Measurements from ENCODE around the gene TNPO1. TPM values are rescaled to one million over a fixed set of nuclear protein-coding genes. Genes with fewer than 3 reads are reported as not detected.

The TNPO1 gene
- total RNA-seq, 1 experiment from 2014 or later = 70.8 TPM

GRCh38 chr5:72817671-72818266 lies 1.3 kb downstream of the TNPO1 start:
- DNase-seq (ENCODE audit: low spot score) = peak; percentile 9

GRCh38 chr5:72818866-72819534 lies 2.5 kb downstream of the TNPO1 start:
- peak; percentile 75 for DNase-seq (ENCODE audit: low spot score)

- DNase-seq (ENCODE audit: low spot score) = no peak
Observed at GRCh38 chr5:72821776-72822175, 5.3 kb downstream of the TNPO1 start.

- no peak for DNase-seq (ENCODE audit: low spot score)
Observed at GRCh38 chr5:72822944-72823343, 6.5 kb downstream of the TNPO1 start.

DNA sequence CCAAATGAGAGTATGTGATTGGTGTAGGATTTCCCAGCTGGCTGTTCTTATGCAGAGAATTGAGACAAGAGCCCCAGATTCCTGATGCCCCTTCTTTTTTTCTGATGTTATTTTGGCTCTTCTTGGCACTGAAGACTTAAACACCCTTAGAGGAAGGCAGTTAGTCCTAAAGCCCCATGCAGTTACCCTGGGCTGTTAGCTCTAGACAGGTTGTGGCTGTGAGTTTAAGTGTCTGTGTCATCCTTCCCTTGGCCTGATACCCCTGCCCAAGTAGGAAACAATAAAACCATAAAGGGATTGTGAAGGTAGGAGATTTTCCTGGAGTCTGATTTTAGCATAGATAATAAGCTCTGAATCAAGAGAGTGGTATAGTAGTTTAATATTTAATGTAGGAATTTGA lies 13.2 kb downstream of the TNPO1 start:
- DNase-seq (ENCODE audit: low spot score) = no peak

- no peak for DNase-seq (ENCODE audit: low spot score)
Observed at GRCh38 chr5:72830362-72830761, 13.9 kb downstream of the TNPO1 start.

DNA sequence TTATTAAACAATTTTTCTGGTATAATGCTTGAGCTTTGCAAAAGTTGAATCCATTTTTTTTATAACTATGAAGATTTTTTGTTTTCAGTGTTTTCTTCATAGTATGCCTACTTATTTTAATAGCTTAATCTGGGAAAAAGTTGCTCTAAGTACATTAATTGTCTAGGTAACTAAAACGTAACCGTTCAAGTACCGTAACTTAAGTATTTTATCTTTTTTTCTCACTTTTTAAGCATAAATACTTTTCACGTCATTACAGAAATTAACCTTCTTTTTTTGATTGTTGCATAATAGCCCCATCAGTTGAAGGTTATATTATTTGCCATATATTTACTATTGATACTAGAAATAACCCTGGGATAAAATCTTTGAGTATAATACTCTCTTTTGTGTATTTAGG lies 15.2 kb downstream of the TNPO1 start:
- DNase-seq (ENCODE audit: low spot score) = no peak

DNA sequence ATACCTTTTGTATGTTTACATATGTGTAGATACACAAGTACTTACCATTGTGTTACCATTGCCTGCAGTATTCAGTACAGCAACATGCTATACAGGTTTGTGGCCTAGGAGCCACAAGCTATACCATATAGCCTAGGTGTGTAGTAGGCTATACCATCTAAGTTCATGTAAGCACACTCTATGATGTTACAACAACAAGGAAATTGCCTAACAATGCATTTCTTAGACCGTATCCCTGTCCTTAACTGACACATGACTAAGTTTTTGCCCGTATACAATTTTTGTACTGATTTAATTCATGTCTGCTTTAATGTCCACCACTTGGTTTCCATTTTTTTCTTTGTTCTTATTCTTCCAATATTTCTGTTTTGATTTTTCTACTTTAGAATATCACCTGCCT lies 18.5 kb downstream of the TNPO1 start:
- DNase-seq (ENCODE audit: low spot score) = no peak

DNA sequence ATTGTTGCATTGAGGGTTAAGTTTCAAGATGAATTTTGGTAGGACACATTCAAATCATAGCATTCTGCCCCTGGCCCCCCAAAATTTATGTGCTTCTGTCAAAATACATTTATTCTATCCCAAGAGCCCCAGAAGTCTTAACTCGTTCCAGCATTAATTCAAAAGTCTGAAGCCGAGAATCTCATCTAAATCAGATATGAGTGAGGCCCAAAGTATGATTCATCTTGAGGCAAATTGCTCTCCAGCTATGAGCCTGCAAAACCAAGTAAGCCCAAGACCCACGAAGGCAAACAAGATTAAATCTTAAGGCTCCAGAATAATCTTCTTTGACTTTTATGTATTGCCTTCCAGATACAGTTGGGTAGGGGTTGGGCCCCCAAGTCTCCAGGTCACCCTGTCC lies 19.2 kb downstream of the TNPO1 start:
- no peak for DNase-seq (ENCODE audit: low spot score)

GRCh38 chr5:72836810-72837209 lies 20.3 kb downstream of the TNPO1 start:
- no peak for DNase-seq (ENCODE audit: low spot score)

DNA sequence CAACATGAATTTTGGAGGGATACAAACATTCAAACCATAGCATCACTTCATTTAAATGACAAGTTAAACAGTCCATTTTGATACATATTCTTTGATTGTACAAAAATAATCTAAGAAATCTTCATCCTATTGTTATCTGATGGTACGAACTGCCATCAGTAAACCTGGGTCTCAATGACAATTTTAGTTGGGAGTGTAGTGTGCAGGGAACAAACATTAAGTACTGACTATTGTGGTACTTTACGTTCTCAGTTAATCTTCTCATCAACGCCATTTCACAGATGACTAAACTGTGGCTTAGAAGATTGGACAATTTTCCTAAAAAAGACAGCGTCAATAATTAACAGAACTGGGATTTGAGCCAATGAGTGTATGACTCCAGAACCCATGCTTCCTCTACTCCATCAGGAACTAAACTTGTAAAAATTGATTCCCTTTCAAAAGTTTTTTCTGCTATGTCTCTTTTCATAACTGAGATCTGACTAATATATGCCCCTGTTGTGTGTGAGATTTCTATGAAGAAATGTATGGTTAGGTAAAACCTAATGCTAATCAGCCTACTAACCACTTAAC lies 21.1 kb downstream of the TNPO1 start:
- DNase-seq (ENCODE audit: low spot score) = no peak

- no peak for DNase-seq (ENCODE audit: low spot score)
Observed at GRCh38 chr5:72840041-72840440, 23.6 kb downstream of the TNPO1 start.

DNA sequence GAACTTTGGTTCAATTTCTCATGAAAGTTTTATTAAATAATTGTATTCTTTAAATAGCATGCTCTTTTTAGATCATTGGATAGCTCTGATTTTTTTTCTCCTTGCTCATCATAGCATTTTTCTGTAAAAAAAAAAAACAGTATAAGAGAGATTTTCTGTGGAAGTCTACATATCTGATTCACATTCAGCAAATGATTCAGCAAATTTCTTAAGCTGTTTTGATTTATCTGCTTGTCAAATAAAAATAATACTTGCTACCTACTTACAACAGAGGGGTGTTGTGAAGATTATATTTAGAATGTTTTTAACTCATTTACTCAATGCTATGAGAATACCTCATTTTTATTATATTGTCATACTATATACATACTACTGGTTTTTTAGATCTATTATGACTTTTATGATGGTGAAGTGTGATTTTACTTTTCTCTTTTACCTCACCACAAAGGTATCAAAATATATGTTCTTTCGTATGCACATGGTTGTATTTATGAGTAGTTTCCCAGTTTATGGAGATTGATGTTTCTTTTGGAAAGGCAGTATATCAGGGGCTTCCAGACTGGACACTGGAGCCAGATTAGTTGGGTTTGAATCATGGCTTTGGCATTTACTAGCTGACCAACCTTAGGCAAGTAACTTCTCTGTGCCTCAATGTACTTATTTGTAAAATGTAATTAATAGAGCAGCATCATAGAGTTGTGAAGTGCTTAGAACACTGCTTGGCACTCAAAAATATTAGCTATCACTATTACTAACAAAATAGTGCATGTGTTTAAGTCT lies 25.5 kb downstream of the TNPO1 start:
- DNase-seq (ENCODE audit: low spot score) = no peak

GRCh38 chr5:72842816-72843215 lies 26.4 kb downstream of the TNPO1 start:
- peak; percentile 63 for DNase-seq (ENCODE audit: low spot score)

- DNase-seq (ENCODE audit: low spot score) = no peak
Observed at GRCh38 chr5:72844218-72844603, 27.8 kb downstream of the TNPO1 start.

DNA sequence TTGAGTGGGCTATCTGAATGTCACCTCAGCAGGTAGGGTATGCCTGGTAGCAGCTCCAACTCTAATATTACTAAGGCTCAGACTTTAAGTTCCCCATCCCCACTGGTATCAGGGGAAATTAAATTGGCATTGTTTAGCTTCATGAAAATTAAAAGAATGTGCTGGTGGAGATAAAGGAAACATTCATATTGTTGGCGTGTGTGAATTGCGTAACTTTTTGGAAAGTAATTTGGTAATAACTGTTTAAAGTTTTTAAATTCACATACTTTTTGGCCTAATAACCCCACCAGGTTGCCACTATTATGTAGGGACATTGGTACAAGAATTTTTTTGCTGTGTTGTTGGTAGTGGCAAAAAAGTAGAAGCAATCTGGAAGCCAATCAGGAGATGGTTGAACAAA lies 29.4 kb downstream of the TNPO1 start:
- no peak for DNase-seq (ENCODE audit: low spot score)

- DNase-seq (ENCODE audit: low spot score) = no peak
Observed at GRCh38 chr5:72846483-72846882, 30.0 kb downstream of the TNPO1 start.

- DNase-seq (ENCODE audit: low spot score) = no peak
Observed at GRCh38 chr5:72847439-72847838, 31.0 kb downstream of the TNPO1 start.

GRCh38 chr5:72847989-72848473 lies 31.6 kb downstream of the TNPO1 start:
- DNase-seq (ENCODE audit: low spot score) = peak; percentile 90

- peak; percentile 51 for DNase-seq (ENCODE audit: low spot score)
Observed at GRCh38 chr5:72848474-72849428, 32.3 kb downstream of the TNPO1 start.

DNA sequence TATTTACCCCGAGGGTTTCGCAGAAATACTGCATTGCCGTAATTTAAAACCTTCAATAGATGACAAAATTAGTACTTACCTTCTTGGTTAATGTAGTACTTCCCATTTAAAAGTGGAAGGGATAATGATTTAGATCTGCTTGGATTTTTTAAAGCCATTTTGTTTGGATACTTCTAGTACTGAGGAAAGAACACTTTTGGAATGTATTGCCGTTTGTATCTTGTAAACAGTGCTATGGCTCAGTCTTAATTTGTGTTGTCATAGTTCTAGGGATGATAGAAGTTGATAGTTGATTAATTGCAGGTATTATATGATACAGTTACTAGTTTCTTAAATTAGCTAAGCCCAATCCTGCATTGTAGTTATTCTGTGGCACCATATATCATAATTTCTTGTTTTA lies 33.1 kb downstream of the TNPO1 start:
- peak; percentile 23 for DNase-seq (ENCODE audit: low spot score)
